NCI-H1092 treated with DMSO at 0.1 percent for 48 hours (cell line): ENCODE results near the gene MIF4GD.
"Not testable (repeated sequence)": the region's sequence is repeated elsewhere in the genome, so short reads cannot be mapped to it uniquely, and the experiment has no call there.

ENCODE experiments used
- DNase-seq: peaks from one replicate; lab custom pipeline; 2025; lab: John Stamatoyannopoulos, UW

The MIF4GD gene

GRCh38 chr17:75260641-75261335 is 10.2 kb downstream of the MIF4GD start:
- no peak for DNase-seq

- not testable (repeated sequence) for DNase-seq
Measured at GRCh38 chr17:75257228-75257627, 13.8 kb downstream of the MIF4GD start.

DNA sequence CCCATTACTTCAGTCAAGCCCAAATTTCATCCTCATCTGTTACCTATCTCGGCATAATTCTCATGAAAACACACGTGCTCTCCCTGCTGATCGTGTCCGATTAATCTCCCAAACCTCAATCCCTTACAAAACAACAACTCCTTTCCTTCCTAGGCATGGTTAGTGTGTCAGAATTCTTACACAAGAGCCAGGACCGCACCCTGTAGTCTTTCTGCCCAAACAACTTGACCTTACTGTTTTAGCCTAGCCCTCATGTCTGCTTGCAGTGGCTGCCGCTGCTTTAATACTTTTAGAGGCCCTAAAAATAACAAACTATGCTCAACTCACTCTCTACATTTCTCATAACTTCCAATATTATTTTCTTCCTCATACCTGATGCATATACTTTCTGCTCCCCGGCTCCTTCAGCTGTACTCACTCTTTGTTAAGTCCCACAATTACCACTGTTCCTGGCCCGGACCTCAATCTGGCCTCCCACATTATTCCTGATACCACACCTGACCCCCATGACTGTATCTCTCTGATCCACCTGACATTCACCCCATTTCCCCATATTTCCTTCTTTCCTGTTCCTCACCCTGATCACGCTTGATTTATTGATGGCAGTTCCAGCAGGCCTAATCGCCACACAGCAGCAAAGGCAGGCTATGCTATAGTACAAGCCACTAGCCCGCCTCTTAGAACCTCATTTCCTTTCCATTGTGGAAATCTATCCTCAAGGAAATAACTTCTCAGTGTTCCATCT is 14.9 kb downstream of the MIF4GD start:
- not testable (repeated sequence) for DNase-seq

DNA sequence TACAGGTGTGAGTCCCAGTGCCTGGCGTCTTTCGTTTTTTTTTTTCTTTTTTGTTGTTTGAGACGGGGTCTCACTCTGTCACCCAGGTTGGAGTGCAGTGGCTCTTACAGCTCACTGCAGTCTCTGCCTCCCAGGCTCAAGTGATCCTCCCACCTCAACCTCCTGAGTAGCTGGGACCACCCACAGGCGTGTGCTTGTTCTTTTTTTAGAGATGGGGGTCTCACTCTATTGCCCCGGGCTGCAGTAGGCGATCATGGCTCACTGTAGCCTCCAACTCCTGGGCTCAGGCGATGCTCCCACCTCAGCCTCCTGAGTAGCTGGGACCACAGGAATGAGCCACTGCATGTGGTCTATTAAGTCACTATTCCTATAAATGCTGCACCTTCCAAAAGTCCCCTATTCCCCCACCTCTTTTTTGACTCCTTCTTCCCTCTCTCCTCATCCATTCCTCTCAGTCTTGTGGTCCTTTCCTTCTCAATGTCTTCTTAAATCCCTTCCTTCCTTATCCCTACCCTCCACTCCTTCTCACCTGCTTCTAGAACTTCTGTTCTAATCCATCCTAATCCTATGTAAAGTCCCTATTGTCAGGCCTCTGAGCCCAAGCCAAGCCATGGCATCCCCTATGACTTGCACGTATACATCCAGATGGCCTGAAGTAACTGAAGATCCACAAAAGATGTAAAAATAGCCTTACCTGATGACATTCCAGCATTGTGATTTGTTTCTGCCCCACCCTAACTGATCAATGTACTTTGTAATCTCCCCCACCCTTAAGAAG is 18.8 kb downstream of the MIF4GD start:
- no peak for DNase-seq

GRCh38 chr17:75250009-75250471 is 21.0 kb downstream of the MIF4GD start:
- DNase-seq = no peak

DNA sequence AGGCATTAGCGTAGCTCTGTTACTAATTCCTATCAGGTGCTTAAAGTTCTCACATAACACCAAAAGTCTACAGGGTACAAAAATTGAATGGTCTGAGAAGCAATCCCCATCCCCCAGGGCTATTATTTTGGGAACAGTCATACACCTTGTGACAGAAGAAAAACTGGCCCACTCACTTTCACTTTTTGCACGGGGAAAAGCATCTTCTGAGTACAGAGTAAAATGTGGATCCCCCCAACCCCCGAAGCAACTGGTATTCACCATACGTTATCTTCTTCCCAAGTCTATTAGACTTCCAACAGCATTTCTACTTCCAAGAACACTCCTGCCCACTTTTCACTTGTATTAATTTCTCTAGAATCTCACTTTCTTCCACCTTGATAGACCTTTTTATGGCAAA is 21.5 kb downstream of the MIF4GD start:
- DNase-seq = no peak

- no peak for DNase-seq
Measured at GRCh38 chr17:75246404-75246803, 24.6 kb downstream of the MIF4GD start.

- no peak for DNase-seq
Measured at GRCh38 chr17:75245011-75245410, 26.0 kb downstream of the MIF4GD start.

- DNase-seq = no peak
Measured at GRCh38 chr17:75244133-75244866, 26.7 kb downstream of the MIF4GD start.

- no peak for DNase-seq
Measured at GRCh38 chr17:75242461-75243042, 28.5 kb downstream of the MIF4GD start.

DNA sequence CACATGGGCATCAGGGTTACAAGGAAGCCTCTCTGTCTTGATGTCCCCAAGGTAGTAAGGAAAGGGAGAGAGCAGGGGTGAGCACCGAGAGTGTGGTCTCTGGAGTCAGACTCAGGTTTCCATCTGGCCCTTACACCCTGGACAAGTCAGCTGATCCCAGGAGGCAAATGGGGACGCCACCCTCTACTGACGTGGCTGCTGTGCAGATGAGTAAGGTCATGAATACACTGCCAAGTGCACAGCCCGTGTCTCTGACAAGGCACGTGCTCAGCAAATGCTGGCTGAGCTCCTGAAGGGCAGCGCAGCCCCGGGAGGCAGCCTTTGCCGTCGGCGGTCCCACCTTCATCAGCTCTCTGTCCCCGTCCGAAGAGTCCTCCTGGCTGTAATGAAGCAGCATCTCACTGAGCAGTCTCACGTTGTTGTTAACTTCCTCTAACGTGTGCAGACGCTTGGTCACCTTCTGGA is 29.0 kb downstream of the MIF4GD start:
- DNase-seq = no peak

DNA sequence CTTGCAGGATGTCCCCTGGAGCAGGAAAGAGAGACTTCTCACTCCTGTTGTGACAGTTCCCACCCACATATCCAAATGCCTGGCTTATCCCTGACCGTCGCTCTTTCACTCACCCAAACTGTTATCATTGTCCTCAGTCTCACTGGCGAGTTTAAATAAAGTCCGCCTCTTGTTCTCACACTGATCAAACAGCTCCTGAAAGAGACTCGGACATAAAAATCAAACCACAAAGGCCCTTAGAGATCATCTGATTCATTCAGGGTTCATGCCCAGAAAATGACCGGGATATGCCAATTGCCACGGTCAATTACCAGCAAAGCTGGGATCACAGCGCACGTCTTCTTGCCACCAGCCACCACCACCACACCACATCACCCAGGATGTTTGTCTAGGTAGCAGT is 29.5 kb downstream of the MIF4GD start:
- DNase-seq = no peak

GRCh38 chr17:75241143-75241430 is 29.9 kb downstream of the MIF4GD start:
- DNase-seq = no peak

- DNase-seq = peak; percentile 6
Measured at GRCh38 chr17:75240394-75241142, 30.5 kb downstream of the MIF4GD start.

DNA sequence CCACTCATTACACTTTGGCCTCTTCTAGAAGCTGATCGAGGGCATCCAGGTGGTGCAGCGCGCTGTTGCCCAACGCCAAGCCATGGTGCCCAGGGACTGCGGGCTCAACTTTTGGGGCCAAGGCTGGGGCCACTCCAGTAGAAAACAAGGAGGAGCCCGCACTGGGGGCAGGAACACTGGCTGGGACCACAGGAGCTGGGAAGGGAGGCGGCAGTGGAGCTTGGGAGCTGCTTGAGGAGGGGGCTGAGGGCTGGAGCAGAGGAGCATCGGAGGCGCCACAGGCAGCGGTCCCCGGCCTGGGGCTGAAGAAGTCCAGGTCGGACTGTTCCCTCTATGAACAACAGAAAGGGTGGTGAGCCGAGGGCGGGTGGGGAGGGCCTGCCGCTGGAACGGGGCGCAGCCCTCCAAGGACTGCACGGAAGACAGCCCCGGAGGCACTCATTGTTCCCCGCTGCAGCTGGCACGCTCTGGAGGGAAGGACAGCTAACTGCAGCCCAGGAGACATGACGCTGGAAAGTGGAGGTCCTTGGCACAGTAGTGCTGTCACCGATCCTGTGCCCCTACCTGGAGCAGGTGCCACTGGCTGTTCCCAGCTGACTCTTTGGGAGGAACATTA is 31.1 kb downstream of the MIF4GD start:
- DNase-seq = no peak

GRCh38 chr17:75239214-75239613 is 31.8 kb downstream of the MIF4GD start:
- no peak for DNase-seq

DNA sequence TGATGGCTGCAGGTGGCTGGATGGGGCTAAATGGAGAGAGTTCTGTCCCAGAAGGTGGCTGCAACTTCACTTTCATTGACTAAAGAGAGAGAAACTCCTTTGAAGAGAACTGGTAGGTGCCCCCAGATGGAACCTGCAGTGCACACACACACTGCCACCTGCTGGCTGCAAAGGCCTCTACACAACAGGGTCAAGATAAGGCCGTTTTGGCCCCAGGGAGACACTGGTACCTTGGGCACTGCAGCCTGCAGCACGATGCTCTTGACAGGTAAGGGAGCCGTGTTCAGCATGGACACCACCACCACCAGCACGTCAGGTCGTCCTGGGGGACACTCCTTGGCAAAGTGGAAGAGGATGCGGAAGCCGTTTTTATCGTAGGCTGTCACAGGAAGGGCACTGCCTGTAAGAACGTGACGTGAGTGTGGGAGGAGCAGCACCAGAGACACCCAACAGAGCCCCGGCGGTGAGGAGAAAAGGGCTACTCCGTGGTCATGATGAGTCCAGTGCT is 32.3 kb downstream of the MIF4GD start:
- DNase-seq = peak; percentile 46

GRCh38 chr17:75238020-75238580 is 32.9 kb downstream of the MIF4GD start:
- DNase-seq = no peak

GRCh38 chr17:75237100-75238014 is 33.7 kb downstream of the MIF4GD start:
- no peak for DNase-seq
